Activated CD8-positive, alpha-beta memory T cell treated with anti-CD3 and anti-CD28 coated beads for 36 hours (primary cell): ENCODE results near the gene VAV2. TPM values are rescaled to one million over a fixed set of nuclear protein-coding genes. Genes with fewer than 3 reads are reported as not detected.
"Not testable (repeated sequence)": the region's sequence is repeated elsewhere in the genome, so short reads cannot be mapped to it uniquely, and the experiment has no call there.

Experiments used
- CTCF ChIA-PET: fragments of 350-600 bp; sonication (Branson Sonifier 250); formaldehyde crosslinking; loops from one replicate; lab custom pipeline; 2021; ENCODE audit warnings: antibody characterized with exemption; lab: Charles Lee
- POLR2A ChIA-PET: fragments of 350-600 bp; sonication (Branson Sonifier 250); formaldehyde crosslinking; loops from one replicate; lab custom pipeline; 2021; ENCODE audit warnings: antibody characterized with exemption; lab: Charles Lee
- total RNA-seq, 2 experiments: library from RNA; stranded (reverse); gene quantifications; one replicate each; pipeline ENCODE4 v1.2.3, GENCODE V29; 2021

VAV2 gene
- total RNA-seq, 2 experiments from 2014 or later = 6.2 to 6.7 TPM

- POLR2A ChIA-PET = no interaction called here
- CTCF ChIA-PET = no interaction called here
Measured at GRCh38 chr9:133961226-133962165, 30.6 kb downstream of the VAV2 start.

- CTCF ChIA-PET = no interaction called here
- POLR2A ChIA-PET = no interaction called here
Measured at GRCh38 chr9:133960568-133961129, 31.5 kb downstream of the VAV2 start.

- CTCF ChIA-PET = no interaction called here
- POLR2A ChIA-PET = no interaction called here
Measured at GRCh38 chr9:133959966-133960567, 32.1 kb downstream of the VAV2 start.

GRCh38 chr9:133959171-133959570 is 33.0 kb downstream of the VAV2 start:
- POLR2A ChIA-PET = interaction anchor here (0.6 kb wide), 1 partner anchor 99 kb away, joined by 3 read pairs; no protein-coding TSS in a partner anchor
- CTCF ChIA-PET = no interaction called here

GRCh38 chr9:133958756-133959155 is 33.4 kb downstream of the VAV2 start:
- CTCF ChIA-PET = no interaction called here
- POLR2A ChIA-PET = interaction anchor here (0.6 kb wide), 1 partner anchor 99 kb away, joined by 3 read pairs; no protein-coding TSS in a partner anchor

GRCh38 chr9:133957772-133958171 is 34.4 kb downstream of the VAV2 start:
- POLR2A ChIA-PET, CTCF ChIA-PET: not testable (repeated sequence)

- ChIA-PET CTCF (no interaction called here), POLR2A (no interaction called here)
Measured at GRCh38 chr9:133957328-133957727, 34.8 kb downstream of the VAV2 start.

- ChIA-PET POLR2A (no interaction called here), CTCF (interaction anchor here (1.0 kb wide), 1 partner anchor 38 kb away, joined by 3 read pairs; no protein-coding TSS in a partner anchor)
Measured at GRCh38 chr9:133956520-133957076, 35.5 kb downstream of the VAV2 start.

- POLR2A ChIA-PET = no interaction called here
- CTCF ChIA-PET = interaction anchor here (1.0 to 1.8 kb wide), 2 partner anchors 37 to 39 kb away, joined by 3 to 5 read pairs; no protein-coding TSS in a partner anchor
Measured at GRCh38 chr9:133955821-133956411, 36.2 kb downstream of the VAV2 start.

- ChIA-PET POLR2A (no interaction called here), CTCF (interaction anchor here (1.8 kb wide), 1 partner anchor 38 kb away, joined by 5 read pairs; no protein-coding TSS in a partner anchor)
Measured at GRCh38 chr9:133954862-133955529, 37.1 kb downstream of the VAV2 start.

GRCh38 chr9:133953976-133954709 is 38.0 kb downstream of the VAV2 start:
- CTCF ChIA-PET = interaction anchor here (1.8 kb wide), 1 partner anchor 39 kb away, joined by 5 read pairs; no protein-coding TSS in a partner anchor
- POLR2A ChIA-PET = no interaction called here

GRCh38 chr9:133953621-133953975 is 38.5 kb downstream of the VAV2 start:
- POLR2A ChIA-PET = no interaction called here
- CTCF ChIA-PET = no interaction called here

- POLR2A ChIA-PET = no interaction called here
- CTCF ChIA-PET = no interaction called here
Measured at GRCh38 chr9:133952598-133953550, 39.2 kb downstream of the VAV2 start.

- ChIA-PET POLR2A (interaction anchor here (0.6 kb wide), 1 partner anchor 113 kb away, joined by 6 read pairs; no protein-coding TSS in a partner anchor), CTCF (no interaction called here)
Measured at GRCh38 chr9:133951265-133951664, 40.9 kb downstream of the VAV2 start.

GRCh38 chr9:133950629-133951111 is 41.5 kb downstream of the VAV2 start:
- CTCF ChIA-PET = no interaction called here
- POLR2A ChIA-PET = interaction anchor here (0.6 kb wide), 1 partner anchor 91 kb away, joined by 3 read pairs; no protein-coding TSS in a partner anchor

GRCh38 chr9:133950192-133950591 is 41.9 kb downstream of the VAV2 start:
- CTCF ChIA-PET = no interaction called here
- POLR2A ChIA-PET = no interaction called here
